ENCODE data around the gene COL13A1.

The COL13A1 gene

GRCh38 chr10:69910561-69910960 is 108.9 kb downstream of the COL13A1 start:
- no peak overlapping the region for H3K4me3 Mint-ChIP-seq
- no peaks in the 10 kb centered on the region for H3K36me3 Mint-ChIP-seq (ENCODE audit: low read depth)
- H3K27me3 Mint-ChIP-seq (ENCODE audit: low read depth): peaks cover 8% of the 10 kb centered on the region
- H3K4me1 Mint-ChIP-seq (ENCODE audit: low read depth): no peaks in the 10 kb centered on the region
- H3K9me3 Mint-ChIP-seq: no peaks in the 10 kb centered on the region
- no peak overlapping the region for H3K27ac Mint-ChIP-seq

DNA sequence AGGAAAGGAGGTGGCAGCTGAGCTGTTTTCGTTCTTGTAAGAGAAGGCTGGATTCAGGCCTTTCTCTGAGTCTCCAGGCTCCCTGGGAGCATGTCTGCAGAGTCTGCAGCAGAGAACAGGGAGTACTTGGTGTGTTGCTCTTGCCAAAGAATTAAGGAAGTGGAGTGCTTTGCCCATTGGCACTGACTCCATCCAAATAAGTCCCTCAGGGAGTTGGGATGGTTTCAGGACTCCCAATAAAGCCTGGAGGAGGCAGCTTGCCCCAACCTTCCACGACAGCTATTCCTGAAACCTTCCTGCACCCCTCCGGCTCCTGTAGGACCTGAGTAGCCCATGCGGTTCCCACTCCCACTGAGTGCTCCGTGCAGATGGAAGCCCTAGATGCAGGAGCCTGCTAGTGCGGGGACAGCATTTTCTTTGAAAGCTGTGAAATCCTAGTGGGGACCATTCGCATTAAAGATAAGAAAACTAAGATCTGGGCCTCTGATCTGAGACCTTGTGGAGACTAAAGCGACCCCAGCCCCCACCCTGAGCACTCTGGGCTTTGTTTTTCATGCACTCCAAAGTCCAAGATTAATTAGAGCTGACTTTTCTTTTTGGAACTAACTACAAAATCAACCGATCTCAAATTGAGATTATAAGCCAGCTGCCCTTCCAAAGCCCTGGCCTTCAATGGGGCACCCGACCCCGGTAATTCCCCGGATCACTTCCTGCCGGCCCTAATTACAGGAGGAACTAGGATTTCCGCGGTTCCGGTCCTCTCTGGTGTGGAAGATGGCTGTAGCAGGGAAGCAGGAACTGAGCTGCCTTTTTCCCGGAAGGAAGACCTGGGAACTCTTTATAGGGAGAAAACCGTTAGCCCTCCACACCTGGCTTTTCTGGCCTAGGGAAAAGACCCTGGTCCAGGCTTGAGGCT is 110.2 kb downstream of the COL13A1 start:
- Mint-ChIP-seq H3K27ac (no peak overlapping the region), H3K9me3 (no peaks in the 10 kb centered on the region), H3K36me3 (ENCODE audit: low read depth) (no peaks in the 10 kb centered on the region), H3K4me1 (ENCODE audit: low read depth) (no peaks in the 10 kb centered on the region), H3K4me3 (no peak overlapping the region), H3K27me3 (ENCODE audit: low read depth) (peaks cover 8% of the 10 kb centered on the region)

- no peaks in the 10 kb centered on the region for H3K4me1 Mint-ChIP-seq (ENCODE audit: low read depth)
- H3K9me3 Mint-ChIP-seq: no peaks in the 10 kb centered on the region
- H3K27ac Mint-ChIP-seq: no peak overlapping the region
- no peak overlapping the region for H3K4me3 Mint-ChIP-seq
- H3K27me3 Mint-ChIP-seq (ENCODE audit: low read depth): peaks cover 8% of the 10 kb centered on the region
- no peaks in the 10 kb centered on the region for H3K36me3 Mint-ChIP-seq (ENCODE audit: low read depth)
Measured at GRCh38 chr10:69912589-69912988, 110.9 kb downstream of the COL13A1 start.

DNA sequence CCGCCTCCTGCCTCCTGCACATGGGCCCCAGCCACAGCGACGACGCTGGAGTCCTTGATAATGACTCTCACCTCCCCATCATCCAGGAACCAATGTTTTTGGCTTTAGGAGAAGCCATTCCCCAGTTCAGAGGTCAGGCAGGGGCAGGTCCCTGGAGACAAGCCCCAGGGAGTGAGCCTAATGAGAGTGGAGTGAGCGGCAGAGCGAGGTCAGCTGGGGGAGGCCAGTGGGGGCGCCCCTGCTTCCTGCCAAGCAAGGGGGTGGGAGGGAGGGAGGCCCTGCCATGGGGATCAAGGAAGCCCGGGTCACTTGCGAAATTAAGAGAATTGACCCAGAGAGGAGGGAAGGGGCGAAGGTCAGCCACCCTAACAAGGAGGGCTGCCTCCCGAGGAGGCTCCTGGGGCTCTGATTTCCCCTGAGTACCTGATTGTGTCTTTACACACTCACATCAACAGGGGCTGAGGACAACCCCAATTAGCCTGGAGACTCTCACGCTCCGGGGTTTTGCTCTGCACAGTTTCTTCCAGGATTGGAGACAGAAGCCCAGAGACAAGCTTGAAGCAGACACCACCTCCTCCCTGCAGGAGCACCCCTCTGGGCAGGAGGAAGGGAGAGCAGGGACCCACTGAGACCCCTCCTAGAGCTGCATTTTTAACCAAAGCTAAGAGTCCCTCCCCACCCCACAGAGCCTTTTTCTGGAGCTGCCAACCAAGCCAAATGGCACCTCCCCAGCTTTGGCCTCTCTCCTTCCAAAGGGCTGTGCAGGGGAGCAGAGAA is 112.1 kb downstream of the COL13A1 start:
- Mint-ChIP-seq H3K4me1 (ENCODE audit: low read depth) (no peaks in the 10 kb centered on the region), H3K9me3 (no peaks in the 10 kb centered on the region), H3K36me3 (ENCODE audit: low read depth) (no peaks in the 10 kb centered on the region), H3K4me3 (no peak overlapping the region), H3K27ac (no peak overlapping the region), H3K27me3 (ENCODE audit: low read depth) (peaks cover 8% of the 10 kb centered on the region)

- H3K36me3 Mint-ChIP-seq (ENCODE audit: low read depth): no peaks in the 10 kb centered on the region
- H3K4me3 Mint-ChIP-seq: no peak overlapping the region
- H3K9me3 Mint-ChIP-seq: no peaks in the 10 kb centered on the region
- no peak overlapping the region for H3K27ac Mint-ChIP-seq
- H3K4me1 Mint-ChIP-seq (ENCODE audit: low read depth): no peaks in the 10 kb centered on the region
- H3K27me3 Mint-ChIP-seq (ENCODE audit: low read depth): peaks cover 8% of the 10 kb centered on the region
Measured at GRCh38 chr10:69914398-69915214, 112.9 kb downstream of the COL13A1 start.

DNA sequence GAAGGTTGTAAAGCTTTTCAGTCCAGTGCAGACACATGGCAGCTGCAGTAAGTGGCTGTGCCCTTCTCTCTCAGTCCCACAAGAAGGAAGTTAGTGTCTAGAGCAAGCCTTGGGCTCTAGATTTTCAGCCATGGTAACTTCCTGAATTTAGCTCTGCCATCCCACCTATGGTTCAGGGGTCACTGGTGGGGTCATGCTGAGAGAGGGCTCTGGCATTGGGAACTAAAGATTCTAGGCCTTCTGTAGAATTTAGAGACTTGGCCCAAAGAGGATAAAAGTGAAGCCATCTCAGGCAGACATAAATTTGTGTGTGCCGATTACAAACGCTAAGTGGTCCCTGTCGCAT is 113.5 kb downstream of the COL13A1 start:
- Mint-ChIP-seq H3K4me1 (ENCODE audit: low read depth) (no peaks in the 10 kb centered on the region), H3K27me3 (ENCODE audit: low read depth) (peaks cover 8% of the 10 kb centered on the region), H3K4me3 (no peak overlapping the region), H3K9me3 (no peaks in the 10 kb centered on the region), H3K27ac (no peak overlapping the region), H3K36me3 (ENCODE audit: low read depth) (no peaks in the 10 kb centered on the region)

GRCh38 chr10:69916118-69916517 is 114.4 kb downstream of the COL13A1 start:
- no peaks in the 10 kb centered on the region for H3K36me3 Mint-ChIP-seq (ENCODE audit: low read depth)
- no peaks in the 10 kb centered on the region for H3K9me3 Mint-ChIP-seq
- no peaks in the 10 kb centered on the region for H3K4me1 Mint-ChIP-seq (ENCODE audit: low read depth)
- no peak overlapping the region for H3K4me3 Mint-ChIP-seq
- peaks cover 8% of the 10 kb centered on the region for H3K27me3 Mint-ChIP-seq (ENCODE audit: low read depth)
- no peak overlapping the region for H3K27ac Mint-ChIP-seq

- no peaks in the 10 kb centered on the region for H3K36me3 Mint-ChIP-seq (ENCODE audit: low read depth)
- no peak overlapping the region for H3K4me3 Mint-ChIP-seq
- no peaks in the 10 kb centered on the region for H3K9me3 Mint-ChIP-seq
- peaks cover 2% of the 10 kb centered on the region for H3K27me3 Mint-ChIP-seq (ENCODE audit: low read depth)
- H3K4me1 Mint-ChIP-seq (ENCODE audit: low read depth): no peaks in the 10 kb centered on the region
- H3K27ac Mint-ChIP-seq: no peak overlapping the region
Measured at GRCh38 chr10:69918036-69918435, 116.3 kb downstream of the COL13A1 start.

- Mint-ChIP-seq H3K4me3 (no peak overlapping the region), H3K9me3 (no peaks in the 10 kb centered on the region), H3K4me1 (ENCODE audit: low read depth) (no peaks in the 10 kb centered on the region), H3K27ac (no peak overlapping the region), H3K27me3 (ENCODE audit: low read depth) (no peaks in the 10 kb centered on the region), H3K36me3 (ENCODE audit: low read depth) (no peaks in the 10 kb centered on the region)
Measured at GRCh38 chr10:69919250-69919649, 117.5 kb downstream of the COL13A1 start.

DNA sequence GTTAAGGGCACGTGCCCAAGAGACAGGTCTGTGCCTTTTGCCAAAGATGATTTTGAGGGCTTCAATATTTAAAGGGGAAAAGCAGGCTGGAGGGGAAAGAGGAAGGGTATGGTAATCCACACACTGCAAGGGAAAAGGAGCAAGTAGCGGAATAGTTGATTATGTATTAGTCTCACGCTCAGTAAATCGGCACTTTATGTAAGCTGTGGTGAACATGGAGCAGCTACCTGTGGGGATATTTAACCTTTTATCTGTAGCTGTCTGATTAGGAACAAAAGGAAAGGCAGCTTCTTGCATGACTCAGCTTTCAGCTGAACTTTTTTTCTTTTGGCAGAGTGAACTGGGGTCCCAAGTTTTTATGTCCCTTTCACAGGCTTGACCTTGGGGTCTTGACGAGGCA is 123.4 kb downstream of the COL13A1 start:
- Mint-ChIP-seq H3K27me3 (ENCODE audit: low read depth) (no peaks in the 10 kb centered on the region), H3K9me3 (no peaks in the 10 kb centered on the region), H3K4me1 (ENCODE audit: low read depth) (no peaks in the 10 kb centered on the region), H3K36me3 (ENCODE audit: low read depth) (no peaks in the 10 kb centered on the region), H3K27ac (no peak overlapping the region), H3K4me3 (no peak overlapping the region)

GRCh38 chr10:69928339-69928738 is 126.6 kb downstream of the COL13A1 start:
- no peaks in the 10 kb centered on the region for H3K36me3 Mint-ChIP-seq (ENCODE audit: low read depth)
- H3K27me3 Mint-ChIP-seq (ENCODE audit: low read depth): peaks cover 3% of the 10 kb centered on the region
- H3K4me3 Mint-ChIP-seq: no peak overlapping the region
- no peaks in the 10 kb centered on the region for H3K4me1 Mint-ChIP-seq (ENCODE audit: low read depth)
- H3K9me3 Mint-ChIP-seq: no peaks in the 10 kb centered on the region
- H3K27ac Mint-ChIP-seq: no peak overlapping the region

- Mint-ChIP-seq H3K27me3 (ENCODE audit: low read depth) (peaks cover 3% of the 10 kb centered on the region), H3K4me1 (ENCODE audit: low read depth) (no peaks in the 10 kb centered on the region), H3K4me3 (no peak overlapping the region), H3K27ac (no peak overlapping the region), H3K9me3 (no peaks in the 10 kb centered on the region), H3K36me3 (ENCODE audit: low read depth) (no peaks in the 10 kb centered on the region)
Measured at GRCh38 chr10:69929575-69929974, 127.9 kb downstream of the COL13A1 start.

DNA sequence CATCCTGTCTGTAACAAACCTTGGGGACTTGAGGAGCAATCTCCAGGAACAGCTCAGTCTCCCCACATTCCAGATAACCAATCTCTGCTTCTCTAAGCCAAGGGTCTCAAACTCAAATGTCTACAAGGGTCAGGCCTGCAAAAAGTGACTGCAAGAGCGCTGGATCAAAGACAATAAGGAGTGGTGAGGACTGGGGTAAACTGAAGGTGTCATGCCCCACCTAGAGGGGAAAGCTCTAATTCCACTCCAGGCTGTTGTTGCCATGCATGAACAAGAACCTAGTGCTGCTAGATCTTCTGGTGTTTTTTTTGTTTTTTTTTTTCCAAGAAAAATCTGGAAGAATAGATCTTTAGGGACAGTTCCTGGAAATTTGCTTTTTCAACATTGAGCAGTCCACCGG is 133.1 kb downstream of the COL13A1 start:
- H3K4me3 Mint-ChIP-seq: no peak overlapping the region
- H3K4me1 Mint-ChIP-seq (ENCODE audit: low read depth): no peaks in the 10 kb centered on the region
- H3K27me3 Mint-ChIP-seq (ENCODE audit: low read depth): peaks cover 3% of the 10 kb centered on the region
- no peak overlapping the region for H3K27ac Mint-ChIP-seq
- no peaks in the 10 kb centered on the region for H3K9me3 Mint-ChIP-seq
- H3K36me3 Mint-ChIP-seq (ENCODE audit: low read depth): no peaks in the 10 kb centered on the region

DNA sequence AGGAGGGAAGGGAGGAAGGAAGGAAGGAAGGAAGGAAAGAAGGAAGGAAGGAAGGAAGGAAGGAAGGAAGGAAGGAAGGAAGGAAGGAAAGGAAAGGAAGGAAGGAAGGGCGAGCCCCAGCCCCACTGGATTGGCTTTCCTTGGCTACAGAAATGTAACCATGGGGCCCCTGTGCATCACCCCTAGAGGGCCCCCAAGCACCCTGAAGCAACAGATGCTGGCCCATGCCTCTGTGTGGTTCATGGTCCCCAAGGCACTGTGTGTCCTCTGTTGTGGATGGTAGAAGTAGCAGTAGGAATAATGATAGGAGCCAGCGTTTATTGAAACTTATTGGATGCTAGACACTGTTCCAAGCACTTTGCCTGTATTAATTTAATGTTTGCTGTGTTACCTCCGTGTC is 134.4 kb downstream of the COL13A1 start:
- peaks cover 3% of the 10 kb centered on the region for H3K27me3 Mint-ChIP-seq (ENCODE audit: low read depth)
- H3K27ac Mint-ChIP-seq: no peak overlapping the region
- no peaks in the 10 kb centered on the region for H3K4me1 Mint-ChIP-seq (ENCODE audit: low read depth)
- no peaks in the 10 kb centered on the region for H3K36me3 Mint-ChIP-seq (ENCODE audit: low read depth)
- no peak overlapping the region for H3K4me3 Mint-ChIP-seq
- H3K9me3 Mint-ChIP-seq: no peaks in the 10 kb centered on the region

Data from T-helper 1 cell treated with Interleukin-12 subunit alpha and Interleukin-12 subunit beta and Interleukin-4 antibody, amounts not matched to agents 30 μg/mL and 1 μg/mL, for 36 hours (primary cell).